Measurements from ENCODE around the gene NTRK3. TPM values are rescaled to one million over a fixed set of nuclear protein-coding genes. Genes with fewer than 3 reads are reported as not detected.

NTRK3 gene
- total RNA-seq, 1 experiment from 2014 or later = not detected

DNA sequence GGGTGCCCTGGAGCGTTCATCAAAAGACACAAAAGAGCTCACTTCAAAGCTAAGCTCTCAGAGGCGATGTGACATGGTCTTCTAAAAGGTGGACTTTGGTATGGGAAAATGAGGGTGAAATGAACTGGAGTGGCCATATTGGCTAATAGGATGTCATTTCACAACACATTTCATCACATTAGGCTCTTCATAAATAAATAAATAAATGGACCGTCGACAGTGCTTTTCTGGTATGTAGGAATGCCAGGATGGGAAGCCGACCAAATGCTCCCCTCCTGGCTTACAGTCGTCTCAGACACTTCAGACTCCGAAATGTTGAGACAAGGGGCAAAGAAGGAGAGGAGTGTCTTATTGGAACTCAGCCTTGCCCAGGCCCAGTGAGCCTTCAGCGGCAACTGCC is 383.0 kb downstream of the NTRK3 start:
- Histone ChIP-seq H3F3A (ENCODE audit: insufficient read depth, low read depth) (no peaks in the 10 kb centered on the region), H3K27me3 (ENCODE audit: insufficient read depth, low read depth) (no peaks in the 10 kb centered on the region), H3K9me3 (ENCODE audit: insufficient read depth, low read depth) (no peaks in the 10 kb centered on the region; the same call in 1 of the 2 replicates), H3K4me3 (no peak overlapping the region), H3K79me2 (ENCODE audit: low read depth) (no peaks in the 10 kb centered on the region), H3K9me2 (ENCODE audit: insufficient read depth) (no peaks in the 10 kb centered on the region), H3K36me3 (ENCODE audit: low read depth) (no peaks in the 10 kb centered on the region), H2AFZ (no peak overlapping the region), H4K20me1 (ENCODE audit: insufficient read depth) (no peaks in the 10 kb centered on the region), H3K4me1 (replicated peaks; ENCODE audit: insufficient read depth) (no peaks in the 10 kb centered on the region), H3K27ac (no peak overlapping the region), H3K4me2 (no peak overlapping the region)
- ChIA-PET POLR2A (ENCODE audit: unreplicated experiment) (no interaction called here), CTCF (no interaction called here)
- intact Hi-C loops (cut with micrococcal nuclease; ENCODE audit: unreplicated experiment) = no loop called here
- no TSS peak for BruUV-seq (replicated peaks)
- DNase-seq = no peak
- TF ChIP-seq EZH2 (IDR thresholded peaks at IDR 0.05; ENCODE audit: low read depth) = no peak
- TF ChIP-seq, protein P1, sequence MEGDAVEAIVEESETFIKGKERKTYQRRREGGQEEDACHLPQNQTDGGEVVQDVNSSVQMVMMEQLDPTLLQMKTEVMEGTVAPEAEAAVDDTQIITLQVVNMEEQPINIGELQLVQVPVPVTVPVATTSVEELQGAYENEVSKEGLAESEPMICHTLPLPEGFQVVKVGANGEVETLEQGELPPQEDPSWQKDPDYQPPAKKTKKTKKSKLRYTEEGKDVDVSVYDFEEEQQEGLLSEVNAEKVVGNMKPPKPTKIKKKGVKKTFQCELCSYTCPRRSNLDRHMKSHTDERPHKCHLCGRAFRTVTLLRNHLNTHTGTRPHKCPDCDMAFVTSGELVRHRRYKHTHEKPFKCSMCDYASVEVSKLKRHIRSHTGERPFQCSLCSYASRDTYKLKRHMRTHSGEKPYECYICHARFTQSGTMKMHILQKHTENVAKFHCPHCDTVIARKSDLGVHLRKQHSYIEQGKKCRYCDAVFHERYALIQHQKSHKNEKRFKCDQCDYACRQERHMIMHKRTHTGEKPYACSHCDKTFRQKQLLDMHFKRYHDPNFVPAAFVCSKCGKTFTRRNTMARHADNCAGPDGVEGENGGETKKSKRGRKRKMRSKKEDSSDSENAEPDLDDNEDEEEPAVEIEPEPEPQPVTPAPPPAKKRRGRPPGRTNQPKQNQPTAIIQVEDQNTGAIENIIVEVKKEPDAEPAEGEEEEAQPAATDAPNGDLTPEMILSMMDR (conservative IDR thresholded peaks at IDR 0.05) = no peak

DNA sequence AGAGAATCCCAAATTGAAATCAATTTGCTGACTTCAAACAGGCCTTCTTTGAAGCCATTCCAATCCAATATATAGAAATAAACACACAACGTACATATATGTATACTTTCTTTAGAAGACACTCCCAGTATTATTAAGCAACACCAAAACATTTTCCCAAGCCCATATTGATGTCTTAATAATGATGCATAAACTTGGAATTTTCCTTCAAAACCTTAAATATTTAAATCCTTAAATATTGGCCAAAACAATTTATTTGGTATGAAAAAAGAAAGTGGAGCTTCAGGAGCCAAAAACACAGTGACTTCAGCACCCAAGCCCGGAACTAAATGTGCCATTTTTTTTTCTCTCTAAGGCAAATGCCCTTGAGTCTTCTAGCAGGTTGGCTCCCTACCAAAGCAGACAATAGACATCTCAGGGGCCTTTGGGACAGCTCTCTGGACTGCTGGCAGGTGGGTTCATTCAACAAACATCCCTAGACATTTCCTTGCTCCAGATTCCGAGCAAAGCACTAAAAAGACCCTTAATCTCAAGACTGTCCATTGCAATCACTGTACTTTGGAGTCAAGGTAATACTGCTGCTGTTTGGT is 384.7 kb downstream of the NTRK3 start:
- H4K20me1 ChIP-seq (ENCODE audit: insufficient read depth) = no peaks in the 10 kb centered on the region
- H3K27me3 ChIP-seq (ENCODE audit: insufficient read depth, low read depth) = no peaks in the 10 kb centered on the region
- BruUV-seq (replicated peaks) = no TSS peak
- H3K79me2 ChIP-seq (ENCODE audit: low read depth) = no peaks in the 10 kb centered on the region
- ChIA-PET POLR2A (ENCODE audit: unreplicated experiment) (no interaction called here), CTCF (no interaction called here)
- H3K9me3 ChIP-seq (ENCODE audit: insufficient read depth, low read depth) = no peaks in the 10 kb centered on the region; the same call in 1 of the 2 replicates
- no peak overlapping the region for H3K4me3 ChIP-seq
- H3K36me3 ChIP-seq (ENCODE audit: low read depth) = no peaks in the 10 kb centered on the region
- no peaks in the 10 kb centered on the region for H3K4me1 ChIP-seq (replicated peaks; ENCODE audit: insufficient read depth)
- TF ChIP-seq EZH2 (IDR thresholded peaks at IDR 0.05; ENCODE audit: low read depth) = no peak
- TF ChIP-seq, protein P1 (conservative IDR thresholded peaks at IDR 0.05) = no peak
- no peak for DNase-seq
- H3K27ac ChIP-seq = no peak overlapping the region
- H3K9me2 ChIP-seq (ENCODE audit: insufficient read depth) = no peaks in the 10 kb centered on the region
- no peaks in the 10 kb centered on the region for H3F3A ChIP-seq (ENCODE audit: insufficient read depth, low read depth)
- H3K4me2 ChIP-seq = no peak overlapping the region
- no peak overlapping the region for H2AFZ ChIP-seq
- intact Hi-C loops (cut with micrococcal nuclease; ENCODE audit: unreplicated experiment) = no loop called here

DNA sequence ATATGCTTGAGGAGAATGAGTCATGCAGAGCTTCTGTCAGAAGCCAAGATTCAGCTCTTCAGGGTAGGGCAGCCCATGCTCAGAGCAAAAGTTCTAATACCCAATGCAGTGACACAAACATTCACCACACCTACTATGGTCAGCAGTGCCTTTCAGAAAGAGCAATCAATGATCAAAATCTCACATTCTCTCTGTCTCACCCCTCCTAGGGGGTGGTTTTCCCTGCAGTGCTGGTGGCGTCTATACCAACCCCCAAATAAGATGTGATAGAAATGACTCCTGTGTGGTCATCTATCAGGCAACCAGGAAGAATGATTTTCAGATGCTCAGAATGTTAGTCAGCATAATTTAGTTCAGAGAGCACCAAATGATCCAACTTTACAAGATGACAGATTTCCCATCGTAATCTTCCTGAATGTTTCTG is 385.3 kb downstream of the NTRK3 start:
- DNase-seq = no peak
- TF ChIP-seq EZH2 (IDR thresholded peaks at IDR 0.05; ENCODE audit: low read depth) = no peak
- TF ChIP-seq, protein P1 (conservative IDR thresholded peaks at IDR 0.05) = no peak
- Histone ChIP-seq H3K4me1 (replicated peaks; ENCODE audit: insufficient read depth) (no peaks in the 10 kb centered on the region), H3K4me2 (no peak overlapping the region), H4K20me1 (ENCODE audit: insufficient read depth) (no peaks in the 10 kb centered on the region), H3K79me2 (ENCODE audit: low read depth) (no peaks in the 10 kb centered on the region), H3K27ac (no peak overlapping the region), H3K4me3 (no peak overlapping the region), H2AFZ (no peak overlapping the region), H3K9me3 (ENCODE audit: insufficient read depth, low read depth) (no peaks in the 10 kb centered on the region; the same call in 1 of the 2 replicates), H3K27me3 (ENCODE audit: insufficient read depth, low read depth) (no peaks in the 10 kb centered on the region), H3F3A (ENCODE audit: insufficient read depth, low read depth) (no peaks in the 10 kb centered on the region), H3K36me3 (ENCODE audit: low read depth) (no peaks in the 10 kb centered on the region), H3K9me2 (ENCODE audit: insufficient read depth) (no peaks in the 10 kb centered on the region)
- intact Hi-C loops (cut with micrococcal nuclease; ENCODE audit: unreplicated experiment) = no loop called here
- ChIA-PET POLR2A (ENCODE audit: unreplicated experiment) (no interaction called here), CTCF (no interaction called here)
- no TSS peak for BruUV-seq (replicated peaks)

Measured in PC-9 (cell line).